ENCODE measurements around the gene ADARB2.

GRCh38 chr10:1216574-1217236, 520.6 kb downstream of the ADARB2 start:
- no peak for TF ChIP-seq POLR2A (IDR thresholded peaks at IDR 0.05; ENCODE audit: low read depth, low read length)
- TF ChIP-seq POLR2AphosphoS5 (IDR thresholded peaks at IDR 0.05; ENCODE audit: low read depth, low read length): no peak
- no peak for TF ChIP-seq SPI1 (IDR thresholded peaks at IDR 0.05; ENCODE audit: low read depth, low read length)
